Bronchial epithelial cell (primary cell): ENCODE results near the gene SAMD10. TPM values are rescaled to one million over a fixed set of nuclear protein-coding genes. Genes with fewer than 3 reads are reported as not detected.

Experiments
- DNase-seq: peaks from one replicate; pipeline ENCODE4 v3.0.0-alpha.2; 2010; ENCODE audit warnings: low read depth
- FAIRE-seq: peaks from 2 replicates; lab custom pipeline; 2011; peaks lifted over from hg19 to GRCh38; lab: Jason Lieb, UNC
- H3K27me3 ChIP-seq: 2 replicates; pipeline ENCODE4 v1.5.1; 2011; ENCODE audit warnings: low read length; ENCODE audit not compliant: control insufficient read depth, insufficient read depth
- H3K36me3 ChIP-seq: 2 replicates; pipeline ENCODE4 v1.5.1; 2011; ENCODE audit warnings: low read length; ENCODE audit not compliant: control insufficient read depth, insufficient read depth
- H3K4me3 ChIP-seq: 2 replicates; pipeline ENCODE4 v1.5.1; 2011; ENCODE audit warnings: mild to moderate bottlenecking, low read depth, low read length, control low read depth
- CTCF ChIP-seq: IDR thresholded peaks from 2 replicates; pipeline ENCODE4 v1.5.1; 2011; ENCODE audit warnings: mild to moderate bottlenecking, moderate library complexity, low read length, control low read depth, inconsistent platforms; ENCODE audit not compliant: insufficient read depth, severe bottlenecking
- total RNA-seq: library from RNA; depleted of rRNA; stranded (reverse); fragments of >200 nt; gene quantifications from 2 replicates; pipeline ENCODE4 v1.2.1, GENCODE V29; 2014

The SAMD10 gene
- total RNA-seq, 1 donor from 2014 or later: 1.1 TPM

- no peaks in the 10 kb centered on the region for H3K27me3 ChIP-seq
- no peak for FAIRE-seq
Observed at GRCh38 chr20:64011366-64011779, 31.9 kb upstream of the SAMD10 start.

GRCh38 chr20:64010711-64011237, 31.3 kb upstream of the SAMD10 start:
- H3K27me3 ChIP-seq: no peaks in the 10 kb centered on the region
- TF ChIP-seq CTCF: no peak
- no peak overlapping the region for H3K4me3 ChIP-seq
- FAIRE-seq (no peak), DNase-seq (no peak)
- peaks cover 24% of the 10 kb centered on the region for H3K36me3 ChIP-seq

More at GRCh38 chr20:64011366-64011779, 31.9 kb upstream of the SAMD10 start:
- no peak for DNase-seq
- Histone ChIP-seq H3K4me3 (no peak overlapping the region), H3K36me3 (peaks cover 25% of the 10 kb centered on the region)
- no peak for TF ChIP-seq CTCF

DNA sequence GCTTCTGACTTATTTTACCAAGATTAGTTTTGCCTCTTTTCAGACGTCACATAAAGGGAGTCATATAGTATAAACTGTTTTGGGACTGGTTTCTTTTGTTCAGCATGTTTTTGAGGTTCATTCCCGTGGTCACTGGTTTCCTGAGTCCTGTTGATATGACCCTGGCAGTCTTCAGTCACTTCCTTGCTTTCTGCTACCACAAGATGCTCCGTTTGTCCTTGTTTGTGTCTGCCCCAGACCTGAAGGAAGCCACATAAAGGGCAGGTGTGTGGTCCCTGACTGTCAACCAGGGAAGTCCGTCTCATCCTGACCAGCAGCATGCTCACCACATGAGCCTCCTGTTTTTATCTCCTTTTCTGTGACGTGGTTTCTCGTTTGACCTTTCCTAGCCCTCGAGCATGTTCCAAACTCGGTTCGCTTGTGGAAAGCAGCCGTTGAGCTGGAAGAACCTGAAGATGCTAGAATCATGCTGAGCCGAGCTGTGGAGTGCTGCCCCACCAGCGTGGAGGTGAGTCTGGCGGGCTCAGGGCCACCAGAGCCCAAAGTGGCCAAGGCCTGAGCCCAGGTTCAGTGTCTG, 30.5 kb upstream of the SAMD10 start:
- DNase-seq: no peak
- FAIRE-seq: no peak
- peaks cover 22% of the 10 kb centered on the region for H3K36me3 ChIP-seq
- no peak for TF ChIP-seq CTCF
- no peak overlapping the region for H3K4me3 ChIP-seq
- no peaks in the 10 kb centered on the region for H3K27me3 ChIP-seq

DNA sequence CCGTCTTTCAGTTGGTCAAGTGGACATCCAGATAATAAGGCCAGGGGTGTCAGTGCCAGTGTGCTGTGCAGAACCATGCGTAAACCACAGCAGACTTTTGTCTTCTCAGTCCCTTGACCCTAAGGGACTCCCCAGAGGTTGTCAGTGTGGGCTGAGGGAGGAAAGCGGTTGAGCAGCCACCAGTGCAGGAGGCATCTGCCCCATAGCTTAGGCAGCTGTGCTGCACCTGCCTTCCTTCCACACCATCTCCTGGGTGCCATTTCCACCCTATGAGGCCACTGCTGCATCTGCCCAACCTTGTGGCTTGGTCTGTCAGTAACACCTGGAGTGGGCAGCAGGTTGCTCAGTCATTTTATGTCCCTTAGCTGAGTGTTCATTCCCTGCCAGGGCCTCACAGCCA, 27.5 kb upstream of the SAMD10 start:
- DNase-seq (no peak), FAIRE-seq (no peak)
- H3K27me3 ChIP-seq: no peaks in the 10 kb centered on the region
- H3K36me3 ChIP-seq: peaks cover 27% of the 10 kb centered on the region
- no peak for TF ChIP-seq CTCF
- no peak overlapping the region for H3K4me3 ChIP-seq

- FAIRE-seq: no peak
- Histone ChIP-seq H3K36me3 (peaks cover 26% of the 10 kb centered on the region), H3K4me3 (no peak overlapping the region), H3K27me3 (no peaks in the 10 kb centered on the region)
- DNase-seq: no peak
- TF ChIP-seq CTCF: no peak
Observed at GRCh38 chr20:64006490-64006889, 27.0 kb upstream of the SAMD10 start.

DNA sequence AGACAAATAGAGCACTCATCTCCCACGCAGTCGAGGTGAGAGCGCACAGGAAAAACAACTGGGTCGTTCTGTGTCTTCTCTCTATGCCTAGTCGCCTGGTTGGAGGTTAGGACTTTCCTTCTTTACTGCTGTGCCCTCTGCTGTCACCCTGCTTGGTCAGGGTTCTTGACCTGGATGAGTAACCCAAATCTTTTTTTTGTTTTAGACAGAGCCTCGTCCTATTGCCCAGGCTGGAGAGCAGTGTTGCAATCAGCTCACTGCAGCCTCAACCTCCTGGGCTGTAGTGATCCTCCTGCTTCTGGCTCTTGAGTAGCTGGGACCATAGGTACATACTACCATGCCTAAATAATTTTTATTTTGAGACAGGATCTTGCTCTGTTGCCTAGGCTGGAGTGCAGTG, 26.0 kb upstream of the SAMD10 start:
- no peak for DNase-seq
- Histone ChIP-seq H3K27me3 (no peaks in the 10 kb centered on the region), H3K4me3 (no peak overlapping the region), H3K36me3 (peaks cover 23% of the 10 kb centered on the region)
- TF ChIP-seq CTCF: no peak
- no peak for FAIRE-seq
